Activated T-cell treated with anti-CD3 and anti-CD28 coated beads for 48 hours (primary cell): Measurements from ENCODE around the gene FADS2.

Source experiments
- DNase-seq: peaks from one replicate; pipeline ENCODE4 v3.0.0-alpha.2; 2020; ENCODE audit warnings: low read depth

The FADS2 gene

DNA sequence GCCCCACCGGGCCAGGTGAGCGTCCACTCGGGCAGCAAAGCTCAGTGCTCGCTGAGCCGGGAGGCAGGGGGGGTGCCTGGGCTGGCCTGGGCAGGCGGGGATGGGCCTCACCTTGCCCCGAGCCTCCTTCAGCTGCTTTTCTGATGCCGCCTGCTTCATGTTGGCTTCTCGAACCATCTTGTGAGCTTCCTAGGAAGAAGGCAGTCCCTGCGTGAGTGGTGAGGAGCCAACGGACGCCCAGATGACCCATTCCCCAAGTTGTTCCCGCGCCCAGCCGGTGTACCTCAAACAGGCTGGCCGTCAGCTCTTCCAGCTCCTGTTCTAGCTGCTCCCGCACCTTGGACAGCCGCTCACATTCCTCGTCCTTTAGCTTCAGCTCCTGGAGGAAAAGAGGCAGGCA, 79.2 kb downstream of the FADS2 start:
- DNase-seq, result no peak

DNA sequence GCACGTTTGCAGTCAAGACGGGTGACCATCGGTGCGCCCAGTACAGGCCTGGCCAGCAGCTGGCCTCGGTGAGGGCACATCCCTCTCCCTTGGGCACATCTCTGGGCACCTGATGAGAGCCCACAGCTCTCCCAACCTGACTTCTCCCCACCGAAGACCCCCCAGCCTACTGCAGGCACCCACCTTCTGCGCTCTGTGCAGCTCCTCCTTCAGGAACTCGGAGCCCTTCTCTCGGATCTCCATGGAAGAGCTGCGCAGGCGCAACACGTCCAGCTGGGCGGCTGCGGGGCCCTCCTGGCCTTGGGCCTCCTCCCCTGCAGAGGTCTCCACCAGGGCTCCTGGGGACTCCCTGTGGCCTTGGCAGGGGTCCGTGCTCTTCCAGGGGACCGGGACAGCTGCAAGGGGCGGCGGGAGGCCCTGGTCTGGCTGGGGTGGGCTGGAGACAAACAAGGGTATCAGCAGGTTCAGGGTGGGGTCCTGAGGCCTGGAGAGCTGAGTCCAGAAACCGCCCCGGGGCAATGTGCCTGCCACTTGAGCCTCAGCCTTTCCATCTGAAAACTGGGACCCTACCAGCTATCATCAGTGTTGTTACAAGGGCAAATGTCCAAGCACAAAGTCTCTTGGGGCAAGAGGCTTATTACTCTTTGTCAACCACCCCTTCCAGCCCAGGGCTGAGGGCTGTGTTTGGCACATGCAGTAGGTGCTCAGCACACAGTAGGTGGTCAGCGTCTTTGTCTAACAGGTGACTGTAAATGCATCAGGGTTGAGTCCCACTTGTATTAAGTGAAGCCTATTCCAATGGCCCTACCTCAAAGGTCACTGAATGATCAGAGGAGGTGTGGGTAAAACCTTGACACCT, 80.0 kb downstream of the FADS2 start:
- DNase-seq, result no peak

DNA sequence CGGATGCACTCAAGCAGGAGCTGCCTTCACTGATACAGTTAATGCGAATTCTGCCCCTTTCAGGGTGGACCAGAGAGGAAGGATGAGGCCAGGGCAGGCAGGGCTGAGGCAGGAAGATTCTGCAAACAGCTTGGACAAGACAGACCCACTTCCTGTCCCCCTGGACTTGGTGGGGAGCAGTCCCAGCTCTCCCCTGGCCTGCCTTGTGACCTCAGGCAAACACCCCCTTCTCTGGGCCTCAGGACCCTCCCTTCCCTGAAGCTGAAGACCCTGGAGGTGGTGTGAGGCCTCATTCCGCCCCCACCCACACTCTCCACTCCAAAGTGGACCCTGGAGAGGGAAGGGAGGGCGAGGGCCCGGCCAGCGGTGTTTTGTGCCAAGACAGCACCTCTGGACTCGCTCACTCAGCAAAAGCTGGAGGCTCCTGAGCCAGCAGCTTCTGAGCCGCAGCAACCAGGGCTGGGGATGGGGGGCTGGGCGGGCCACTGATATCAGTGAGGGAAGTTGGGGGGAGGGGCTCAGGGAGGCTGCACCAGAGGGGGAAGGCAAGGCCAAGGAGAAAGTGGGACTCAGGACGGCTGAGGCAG, 80.7 kb downstream of the FADS2 start:
- no peak for DNase-seq

DNA sequence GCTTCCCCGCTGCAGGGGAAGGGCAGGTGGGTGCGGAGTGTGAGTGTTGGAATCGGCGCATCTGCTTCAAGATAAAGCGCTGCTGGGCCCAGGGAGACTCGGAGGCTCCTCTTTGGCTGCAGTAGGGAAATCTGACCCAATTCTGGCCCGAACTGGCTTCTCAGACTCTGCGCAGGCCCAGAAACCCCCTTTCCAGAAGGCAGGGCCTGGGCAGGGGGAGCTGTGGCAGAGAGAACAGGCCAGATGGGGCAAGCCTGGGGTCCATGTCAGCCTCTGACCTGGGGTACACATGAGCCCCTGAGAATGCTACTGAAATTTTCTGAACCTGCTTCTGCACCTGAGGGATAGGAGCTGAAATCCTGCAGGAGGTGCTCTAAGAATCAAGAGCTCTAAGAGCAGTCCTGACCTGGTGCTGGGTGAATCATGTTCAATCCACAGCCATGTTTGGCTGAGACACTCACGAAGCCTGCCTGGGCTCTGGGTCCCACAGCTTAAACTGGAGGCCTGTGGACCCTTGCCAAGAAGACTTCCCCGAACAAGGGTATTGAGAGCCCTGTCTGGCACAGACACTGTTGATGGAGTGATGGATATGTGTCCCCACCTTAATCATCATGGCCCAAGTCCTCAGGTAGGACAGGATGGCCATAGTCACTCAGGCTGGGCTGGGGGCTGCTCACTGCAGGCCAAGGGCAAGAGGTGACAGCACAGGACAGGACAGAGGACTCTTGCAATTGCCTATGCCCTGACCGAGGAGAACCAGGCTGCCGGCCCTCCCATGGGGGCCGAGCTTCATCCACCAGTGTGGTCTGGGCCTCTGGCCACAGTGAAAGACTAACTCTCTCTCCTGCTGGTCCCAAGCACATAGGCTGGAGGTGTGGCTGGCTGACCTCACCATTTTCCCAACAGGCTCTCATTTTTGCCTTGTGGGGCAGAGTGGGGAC, 82.4 kb downstream of the FADS2 start:
- no peak for DNase-seq

DNA sequence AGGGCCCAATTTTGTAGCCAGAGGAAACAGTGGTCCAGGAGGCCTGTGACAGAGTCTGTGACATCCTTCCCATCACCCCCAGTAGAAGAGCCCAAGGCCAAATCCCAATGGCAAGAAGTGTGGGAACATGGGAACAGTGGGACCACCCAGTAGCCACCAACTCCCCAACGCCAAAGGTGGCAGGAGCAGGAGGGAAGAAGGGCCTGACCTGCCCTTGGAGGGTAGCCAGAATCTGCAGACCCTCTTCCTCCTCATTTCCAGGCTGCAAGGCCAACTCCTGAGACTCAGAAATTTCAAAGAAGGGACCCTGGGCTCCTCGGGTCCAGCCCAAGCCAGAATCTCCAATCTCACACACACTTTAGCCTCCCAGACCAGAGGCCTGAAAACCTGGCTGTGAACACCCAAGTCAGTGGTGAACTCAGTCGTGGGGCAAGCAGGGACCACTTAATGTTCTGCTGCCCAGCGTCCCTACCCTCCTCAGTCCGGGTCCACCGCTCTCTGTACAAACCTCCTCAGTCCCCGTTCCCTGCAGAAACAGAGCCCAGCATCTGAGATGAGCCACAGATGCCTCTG, 83.1 kb downstream of the FADS2 start:
- no peak for DNase-seq

DNA sequence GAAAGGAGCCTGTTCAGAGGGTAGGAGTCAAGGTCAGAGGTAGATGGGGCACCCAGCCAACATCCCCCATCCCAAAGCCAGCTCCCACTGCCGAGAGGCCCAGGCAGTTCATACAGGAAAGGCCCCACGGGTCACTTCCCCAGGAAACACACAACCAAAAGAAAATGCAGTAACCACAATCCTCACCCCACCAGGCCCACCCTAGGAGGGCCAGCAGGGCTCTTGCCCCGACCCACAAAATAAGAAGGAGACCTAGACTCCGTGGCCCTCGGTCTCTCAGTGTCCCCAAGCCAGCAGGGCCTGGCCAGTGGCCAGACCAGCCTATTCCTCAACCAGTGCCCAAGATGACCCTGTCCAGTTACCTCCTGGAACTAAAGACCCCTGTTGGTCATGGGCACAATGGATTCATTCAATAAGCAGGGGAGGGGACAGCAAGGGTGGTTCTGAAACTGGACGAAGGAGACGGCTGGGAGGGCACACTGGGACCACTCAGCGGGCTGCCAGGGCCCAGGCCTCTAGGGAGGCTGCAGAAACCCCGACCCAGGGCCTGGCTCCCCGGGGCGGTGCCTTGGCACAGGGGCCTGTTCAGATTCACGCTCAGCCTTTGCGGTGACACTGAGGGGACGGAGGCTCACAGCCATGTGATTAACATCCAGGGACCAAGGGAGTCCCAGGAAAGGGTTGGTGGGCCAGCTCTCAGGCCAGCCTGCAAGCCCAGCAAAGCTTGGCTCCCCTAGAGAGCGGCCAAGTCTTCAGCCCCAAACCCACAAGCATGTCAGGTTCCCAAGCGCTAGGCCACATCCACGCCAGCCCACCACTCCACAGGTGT, 83.8 kb downstream of the FADS2 start:
- no peak for DNase-seq

DNA sequence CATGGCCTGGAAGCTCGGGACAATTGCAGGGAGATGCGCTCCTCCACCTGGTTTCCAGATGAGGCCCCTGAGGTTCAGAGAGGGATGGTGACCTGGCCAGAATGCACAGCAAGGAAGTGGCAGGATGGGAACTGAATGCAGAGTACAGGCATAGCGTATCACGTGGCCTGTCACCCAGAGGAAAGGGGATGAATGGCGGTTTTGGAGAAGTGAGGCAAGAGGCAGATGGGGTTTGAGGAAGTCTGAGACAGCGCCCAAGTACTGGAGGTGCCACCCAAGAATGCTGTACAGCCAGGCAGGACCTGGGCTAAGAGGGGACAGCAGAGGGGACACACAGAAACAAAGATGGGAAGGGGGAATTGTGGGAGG, 84.4 kb downstream of the FADS2 start:
- DNase-seq, result no peak

DNA sequence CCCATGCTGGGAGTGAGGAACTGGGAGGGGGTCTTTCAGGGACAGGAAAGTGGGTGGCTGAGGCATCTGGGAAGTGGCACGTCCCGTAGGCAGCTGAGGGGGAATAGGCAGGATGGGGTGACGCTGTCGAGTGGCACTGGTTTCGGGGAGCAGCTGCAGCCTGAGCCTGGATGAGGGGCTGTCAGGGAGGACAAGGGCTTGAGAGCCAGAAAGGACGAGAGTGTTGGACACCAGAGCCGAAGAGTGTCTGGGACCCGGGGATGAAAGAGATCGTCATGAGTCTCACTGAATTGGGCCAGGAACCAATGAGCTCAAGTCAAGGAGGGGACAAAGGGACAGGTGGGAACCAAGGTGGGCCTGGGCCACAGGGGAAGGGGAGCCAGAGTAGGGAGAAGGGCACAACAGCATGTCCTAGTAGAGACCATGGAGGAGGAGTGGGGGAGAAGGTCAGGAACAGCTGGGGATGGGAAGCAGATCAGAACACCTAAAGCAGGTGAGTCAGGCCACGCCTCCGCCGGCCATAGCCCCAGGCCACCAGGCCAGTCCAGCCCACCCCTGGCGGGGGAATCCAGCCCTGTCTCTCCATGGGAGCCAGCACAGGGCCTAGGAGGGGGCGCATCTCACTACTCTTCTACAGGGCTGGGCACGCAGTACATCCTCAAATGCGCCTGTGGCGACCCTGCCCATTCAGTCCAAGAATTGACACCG, 85.0 kb downstream of the FADS2 start:
- DNase-seq, result no peak

DNA sequence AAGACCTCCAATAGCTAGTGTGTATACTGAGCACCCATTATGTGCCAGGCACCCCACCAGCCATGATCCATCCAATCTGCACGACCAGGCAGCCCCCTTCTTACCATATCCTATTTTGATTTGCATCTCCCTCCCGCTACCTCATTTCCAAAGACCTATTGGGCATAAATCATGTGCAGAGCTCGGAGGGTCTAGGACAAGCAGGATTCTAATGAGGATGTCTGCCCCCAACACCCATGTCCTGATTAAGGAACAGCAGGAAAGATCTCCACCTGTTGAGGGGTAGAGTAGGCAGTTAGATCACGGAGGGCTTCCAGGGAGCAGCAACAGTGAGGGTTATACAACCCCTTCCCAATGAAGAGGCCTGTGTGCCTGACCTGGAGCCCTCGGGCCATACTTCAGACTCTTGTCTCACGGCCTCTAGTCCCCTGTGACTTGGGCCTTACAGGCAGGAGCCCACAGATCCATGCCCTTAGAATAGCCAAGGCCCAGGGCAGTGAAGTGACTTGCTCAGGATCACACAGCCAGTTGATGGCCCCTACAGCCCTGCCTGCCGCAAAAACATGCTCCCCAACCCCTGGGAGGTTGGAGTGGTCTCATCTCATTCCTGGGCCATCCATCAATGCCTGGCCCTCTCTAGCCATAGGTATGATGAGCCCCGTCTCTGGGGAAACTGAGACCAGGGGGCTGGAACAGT, 85.7 kb downstream of the FADS2 start:
- DNase-seq, result no peak

DNA sequence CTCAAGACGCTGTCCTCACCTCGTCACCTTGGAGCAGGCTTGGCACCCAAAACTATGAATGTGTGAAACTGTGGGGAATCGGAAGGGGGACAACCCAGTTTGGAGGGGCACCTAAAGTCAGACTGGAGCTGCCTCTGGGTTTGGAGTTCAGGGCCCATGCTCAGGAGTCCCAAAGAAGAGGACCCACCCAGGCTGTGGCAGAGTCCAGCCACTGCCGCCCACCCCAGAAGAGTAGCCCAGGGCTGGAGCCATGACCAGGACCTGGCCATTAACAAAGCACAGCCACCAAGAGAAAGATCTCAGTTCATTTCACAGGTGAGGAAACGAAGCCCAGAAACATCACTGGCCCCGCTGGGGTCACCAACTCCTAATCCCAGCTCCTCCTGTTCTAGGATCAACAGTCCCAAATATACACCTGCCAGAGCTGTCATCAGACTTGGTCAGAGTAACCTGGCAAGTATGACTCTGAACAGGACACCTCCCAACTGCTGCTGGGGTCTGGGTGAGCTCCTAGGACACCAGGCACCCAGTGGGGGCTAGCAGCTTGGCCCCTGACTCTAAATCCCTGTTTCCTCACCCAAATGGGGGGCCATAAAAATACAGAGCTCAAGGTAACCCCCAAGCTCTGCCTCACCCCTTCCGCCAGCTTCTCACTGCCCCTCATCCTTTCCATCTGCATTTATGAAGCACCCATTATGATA, 86.5 kb downstream of the FADS2 start:
- DNase-seq, result no peak

DNA sequence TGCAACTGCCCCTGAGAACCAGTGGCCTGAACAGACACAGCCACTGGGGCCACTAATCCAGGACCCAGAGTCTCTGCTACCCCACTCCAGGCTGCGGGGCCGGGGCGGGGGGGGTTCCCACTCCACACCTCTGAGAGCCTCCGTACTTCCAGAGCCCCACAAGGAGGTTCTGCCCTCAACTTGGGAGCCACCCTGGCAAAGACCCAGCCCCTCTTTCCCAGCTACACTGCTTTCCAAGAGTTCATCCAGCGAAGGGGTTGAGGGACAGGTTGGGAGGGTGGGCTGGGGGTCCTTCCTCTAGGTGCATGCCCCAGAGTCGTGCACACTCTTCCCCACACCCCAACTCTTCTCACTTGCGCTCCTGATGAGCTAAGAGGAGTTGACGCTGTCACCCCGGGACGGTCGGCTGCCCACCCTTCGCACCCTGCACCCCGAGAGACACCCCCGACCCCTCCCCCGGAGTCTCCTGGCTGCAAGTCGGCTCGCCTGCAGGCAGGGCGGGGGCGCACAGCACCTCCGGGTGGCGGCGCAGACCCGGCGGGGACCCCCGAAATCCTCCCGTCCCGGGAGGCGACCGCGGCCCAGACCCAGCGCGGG, 88.7 kb downstream of the FADS2 start:
- DNase-seq, result no peak
